H1 (cell line): ENCODE data around the gene RHOBTB1.

Source experiments
- CREB1 ChIP-seq: IDR thresholded peaks from 2 replicates; pipeline ENCODE4 v1.6.1; 2012; ENCODE audit warnings: inconsistent platforms
- EZH2 ChIP-seq: fragments of 200-600 bp; sonication (generic); IDR thresholded peaks from 2 replicates; pipeline ENCODE4 v1.7.1; 2012; ENCODE audit warnings: low read depth, mild to moderate bottlenecking, moderate library complexity, low read length, inconsistent platforms; ENCODE audit not compliant: severe bottlenecking
- GABPA ChIP-seq: IDR thresholded peaks from 2 replicates; pipeline ENCODE4 v1.6.1; 2011; ENCODE audit warnings: mild to moderate bottlenecking, low read length, moderate library complexity, borderline replicate concordance; ENCODE audit not compliant: insufficient read depth
- KDM1A ChIP-seq: fragments of 200-600, 300-600 bp; sonication (generic); IDR thresholded peaks from 2 replicates; pipeline ENCODE4 v1.7.1; 2016; ENCODE audit warnings: mild to moderate bottlenecking, low read length, borderline replicate concordance
- POLR2A ChIP-seq, 2 experiments: IDR thresholded peaks; 1 replicate in 1 of 2; 2 replicates in 1 of 2; pipeline ENCODE4 v1.6.1; 2011; ENCODE audit warnings: low read depth in 2 of 2, low read length in 2 of 2, mild to moderate bottlenecking in 2 of 2; ENCODE audit errors: control extremely low read depth in 1 of 2
- POLR2AphosphoS5 ChIP-seq: IDR thresholded peaks from 2 replicates; pipeline ENCODE4 v1.6.1; 2011; ENCODE audit warnings: low read depth, low read length
- SP4 ChIP-seq: IDR thresholded peaks from 2 replicates; pipeline ENCODE4 v1.6.1; 2012; ENCODE audit warnings: low read length, inconsistent platforms
- TF ChIP-seq, protein P1 (sequence below): IDR thresholded peaks from 2 replicates; pipeline ENCODE4 v1.6.1; 2012; ENCODE audit warnings: inconsistent platforms
- TF ChIP-seq, protein P2 (sequence below), 3 experiments: IDR thresholded peaks; 1 replicate in 2 of 3; 2 replicates in 1 of 3; pipeline versions ENCODE4 v1.5.1 to v1.6.1; 2011; ENCODE audit warnings: low read length in 3 of 3, mild to moderate bottlenecking in 3 of 3, inconsistent platforms in 2 of 3, low read depth in 1 of 3, moderate library complexity in 1 of 3; ENCODE audit not compliant: insufficient read depth in 1 of 3; ENCODE audit errors: control extremely low read depth in 1 of 3

DNA sequence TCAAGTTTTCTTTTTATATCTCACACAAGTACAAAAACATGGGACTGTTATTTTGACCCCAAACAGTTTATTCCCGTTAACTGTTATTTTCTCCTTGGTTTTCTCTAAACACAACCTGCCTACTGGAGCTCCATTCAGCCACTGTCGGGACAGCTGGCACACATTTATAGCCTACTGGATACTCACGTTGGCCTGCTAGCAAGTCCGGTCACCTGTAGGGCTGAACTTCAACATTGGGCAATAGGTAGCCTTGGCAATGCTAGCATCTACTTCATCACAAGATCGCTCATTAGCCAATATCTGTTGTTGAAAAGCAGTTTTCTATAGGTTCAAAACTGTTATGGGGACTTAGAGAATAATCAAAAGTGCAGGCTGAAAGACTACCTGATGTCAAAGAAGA is 32.3 kb downstream of the RHOBTB1 start:
- TF ChIP-seq, protein P1, sequence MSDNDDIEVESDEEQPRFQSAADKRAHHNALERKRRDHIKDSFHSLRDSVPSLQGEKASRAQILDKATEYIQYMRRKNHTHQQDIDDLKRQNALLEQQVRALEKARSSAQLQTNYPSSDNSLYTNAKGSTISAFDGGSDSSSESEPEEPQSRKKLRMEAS: no peak
- TF ChIP-seq POLR2AphosphoS5 (no peak), GABPA (no peak), EZH2 (no peak), SP4 (no peak), CREB1 (no peak), KDM1A (no peak), POLR2A (IDR thresholded peaks at IDR 0.05; ENCODE audit: control extremely low read depth in 1 of 2, low read depth in 2 of 2, low read length in 2 of 2) (no peak)
- TF ChIP-seq, protein P2, sequence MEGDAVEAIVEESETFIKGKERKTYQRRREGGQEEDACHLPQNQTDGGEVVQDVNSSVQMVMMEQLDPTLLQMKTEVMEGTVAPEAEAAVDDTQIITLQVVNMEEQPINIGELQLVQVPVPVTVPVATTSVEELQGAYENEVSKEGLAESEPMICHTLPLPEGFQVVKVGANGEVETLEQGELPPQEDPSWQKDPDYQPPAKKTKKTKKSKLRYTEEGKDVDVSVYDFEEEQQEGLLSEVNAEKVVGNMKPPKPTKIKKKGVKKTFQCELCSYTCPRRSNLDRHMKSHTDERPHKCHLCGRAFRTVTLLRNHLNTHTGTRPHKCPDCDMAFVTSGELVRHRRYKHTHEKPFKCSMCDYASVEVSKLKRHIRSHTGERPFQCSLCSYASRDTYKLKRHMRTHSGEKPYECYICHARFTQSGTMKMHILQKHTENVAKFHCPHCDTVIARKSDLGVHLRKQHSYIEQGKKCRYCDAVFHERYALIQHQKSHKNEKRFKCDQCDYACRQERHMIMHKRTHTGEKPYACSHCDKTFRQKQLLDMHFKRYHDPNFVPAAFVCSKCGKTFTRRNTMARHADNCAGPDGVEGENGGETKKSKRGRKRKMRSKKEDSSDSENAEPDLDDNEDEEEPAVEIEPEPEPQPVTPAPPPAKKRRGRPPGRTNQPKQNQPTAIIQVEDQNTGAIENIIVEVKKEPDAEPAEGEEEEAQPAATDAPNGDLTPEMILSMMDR (IDR thresholded peaks at IDR 0.05; ENCODE audit: control extremely low read depth in 1 of 3, insufficient read depth in 1 of 3, low read depth in 1 of 3, low read length in 3 of 3): no peak
